Right lobe of liver (tissue), 6 donors: ENCODE data around the gene ITGB8. TPM values are rescaled to one million over a fixed set of nuclear protein-coding genes. Genes with fewer than 3 reads are reported as not detected.

Source experiments
- ATAC-seq, 4 donors: fragments of 200-7000 bp; cut with Tn5 transposase; one replicate each; pipeline ENCODE4 v1.9.1; 2020; ENCODE audit warnings: mild to moderate bottlenecking in 4 of 4, moderate library complexity in 4 of 4
- DNase-seq, 3 donors: peaks; one replicate each; pipeline ENCODE4 v3.0.0-alpha.2; 2020
- H3K27ac ChIP-seq, 3 donors: fragments of 200-600 bp; one replicate each; pipeline ENCODE4 v1.8.0; 2022
- H3K27me3 ChIP-seq, 2 donors: fragments of 200-600 bp; one replicate each; pipeline ENCODE4 v1.8.0; 2022
- H3K36me3 ChIP-seq, 4 donors: fragments of 200-600 bp; sonication (generic) in 1 of 4; one replicate each; pipeline versions ENCODE4 v1.5.1 to v1.8.0; 2017 to 2022; ENCODE audit warnings: control low read depth in 1 of 4
- H3K4me1 ChIP-seq, 4 donors: fragments of 200-600 bp; sonication (generic) in 1 of 4; one replicate each; pipeline versions ENCODE4 v1.5.1 to v1.8.0; 2017 to 2022; ENCODE audit warnings: control low read depth in 1 of 4
- H3K4me3 ChIP-seq, 3 donors: fragments of 200-600 bp; one replicate each; pipeline ENCODE4 v1.8.0; 2022
- H3K9me3 ChIP-seq, 4 donors: fragments of 200-600 bp; sonication (generic) in 1 of 4; one replicate each; pipeline versions ENCODE4 v1.5.1 to v1.8.0; 2017 to 2022; ENCODE audit warnings: control low read depth in 1 of 4
- POLR2A ChIP-seq: fragments of 450-650 bp; IDR thresholded peaks from one replicate; pipeline ENCODE4 v1.6.1; 2017; ENCODE audit warnings: antibody characterized with exemption, mild to moderate bottlenecking
- WGBS: methylation state at CpG from one replicate; pipeline ENCODE4 v1.1.6; 2018; ENCODE audit warnings: low coverage, low lambda C conversion rate; ENCODE audit not compliant: insufficient coverage; ENCODE audit errors: missing lambda C conversion rate; 5-methylcytosine and 5-hydroxymethylcytosine counted together
- intact Hi-C, 2 donors: fragments of 100-400 bp; cut with DNase I; formaldehyde crosslinking; loops; one replicate each; pipeline versions ENCODE4 v1.11.2 to v1.14.1; 2022
- total RNA-seq, 6 experiments: library from RNA; depleted of rRNA in 2 of 6; stranded (reverse); fragments of >200 nt in 2 of 6; fragmentation: NEBNext Ultra II Directional in 3 of 6; extraction: Animal tissue kit (Norgen Biotek cat#: 25700) in 3 of 6; gene quantifications; one replicate each; pipeline versions ENCODE4 v1.1.0 to v1.2.4, GENCODE V29; 2016 to 2023
- TF ChIP-seq, protein P1 (sequence below), 4 donors: fragments of 200-600 bp in 3 of 4; fragments of 450-650 bp in 1 of 4; IDR thresholded peaks; one replicate each; pipeline versions ENCODE4 v1.5.1 to v1.8.0; 2016 to 2022; ENCODE audit warnings: antibody characterized with exemption in 4 of 4, mild to moderate bottlenecking in 2 of 4
- donor health status: DM: no; HTN: yes; CAD: no.
- donor health status: DM: no; HTN: no; CAD: no.
- donor health status: DM: no; HTN: no; CAD: no.
- donor health status: DM: no; HTN: yes; CAD: no.
- donor health status: DM: no; HTN: yes; CAD: no.

The ITGB8 gene
- total RNA-seq, 6 experiments from 2014 or later = 0.43 to 0.70 (median 0.56) TPM

GRCh38 chr7:20305726-20306125 is 25.0 kb upstream of the ITGB8 start:
- no peak overlapping the region for H3K27ac ChIP-seq
- H3K36me3 ChIP-seq = no peaks in the 10 kb centered on the region
- intact Hi-C loops = no loop called here
- H3K9me3 ChIP-seq = no peaks in the 10 kb centered on the region
- WGBS = 68% methylated on average over 1 of the region's 1 CpG
- ATAC-seq = no peak
- DNase-seq = no peak
- H3K4me1 ChIP-seq = no peaks in the 10 kb centered on the region
- no peak overlapping the region for H3K4me3 ChIP-seq
- H3K27me3 ChIP-seq = no peaks in the 10 kb centered on the region
- TF ChIP-seq POLR2A = no peak
- TF ChIP-seq, protein P1, sequence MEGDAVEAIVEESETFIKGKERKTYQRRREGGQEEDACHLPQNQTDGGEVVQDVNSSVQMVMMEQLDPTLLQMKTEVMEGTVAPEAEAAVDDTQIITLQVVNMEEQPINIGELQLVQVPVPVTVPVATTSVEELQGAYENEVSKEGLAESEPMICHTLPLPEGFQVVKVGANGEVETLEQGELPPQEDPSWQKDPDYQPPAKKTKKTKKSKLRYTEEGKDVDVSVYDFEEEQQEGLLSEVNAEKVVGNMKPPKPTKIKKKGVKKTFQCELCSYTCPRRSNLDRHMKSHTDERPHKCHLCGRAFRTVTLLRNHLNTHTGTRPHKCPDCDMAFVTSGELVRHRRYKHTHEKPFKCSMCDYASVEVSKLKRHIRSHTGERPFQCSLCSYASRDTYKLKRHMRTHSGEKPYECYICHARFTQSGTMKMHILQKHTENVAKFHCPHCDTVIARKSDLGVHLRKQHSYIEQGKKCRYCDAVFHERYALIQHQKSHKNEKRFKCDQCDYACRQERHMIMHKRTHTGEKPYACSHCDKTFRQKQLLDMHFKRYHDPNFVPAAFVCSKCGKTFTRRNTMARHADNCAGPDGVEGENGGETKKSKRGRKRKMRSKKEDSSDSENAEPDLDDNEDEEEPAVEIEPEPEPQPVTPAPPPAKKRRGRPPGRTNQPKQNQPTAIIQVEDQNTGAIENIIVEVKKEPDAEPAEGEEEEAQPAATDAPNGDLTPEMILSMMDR (IDR thresholded peaks at IDR 0.05) = no peak

DNA sequence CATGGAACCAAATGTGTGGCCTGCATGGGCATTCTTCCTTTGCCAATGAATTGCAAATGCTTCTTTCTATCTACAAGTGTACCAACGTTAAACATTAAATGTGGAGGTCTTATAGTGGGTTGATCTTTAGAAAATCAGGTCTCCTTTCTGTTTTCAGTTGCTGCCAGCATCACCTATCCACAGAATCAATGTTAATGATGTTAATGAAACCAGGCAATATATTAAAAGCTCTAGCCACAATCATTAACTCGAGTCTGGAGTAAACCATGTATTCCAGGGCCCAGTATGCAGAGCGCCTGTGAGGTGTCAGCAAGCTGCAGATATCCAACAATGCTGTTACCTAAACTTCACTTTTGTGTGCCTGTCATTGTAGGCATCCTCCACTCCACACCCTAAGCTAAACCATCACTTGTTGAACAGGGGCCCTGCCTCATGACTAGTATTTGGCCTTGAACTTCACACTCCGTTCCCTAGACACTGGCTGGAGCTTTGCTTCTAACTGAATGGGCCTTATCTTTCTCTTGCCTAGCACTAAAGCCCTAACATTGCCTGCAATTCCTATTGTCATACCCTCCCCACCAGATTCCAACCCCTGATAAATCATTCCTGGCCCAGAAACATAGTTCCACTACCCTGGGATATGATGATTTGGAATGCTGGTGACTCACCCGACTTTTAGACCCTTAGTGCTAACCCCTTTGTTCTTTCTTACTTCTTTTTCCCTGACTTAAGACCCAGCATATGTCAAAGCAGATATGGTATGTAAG is 24.3 kb upstream of the ITGB8 start:
- ATAC-seq = no peak
- Histone ChIP-seq H3K4me3 (no peak overlapping the region), H3K9me3 (no peaks in the 10 kb centered on the region), H3K27me3 (no peaks in the 10 kb centered on the region), H3K27ac (no peak overlapping the region), H3K36me3 (no peaks in the 10 kb centered on the region), H3K4me1 (no peaks in the 10 kb centered on the region)
- intact Hi-C loops = no loop called here
- TF ChIP-seq, protein P1 (IDR thresholded peaks at IDR 0.05) = no peak
- TF ChIP-seq POLR2A = no peak
- WGBS = 60% methylated on average over 5 of the region's 5 CpGs
- no peak for DNase-seq

GRCh38 chr7:20307119-20307518 is 23.6 kb upstream of the ITGB8 start:
- H3K27ac ChIP-seq = no peak overlapping the region
- no peaks in the 10 kb centered on the region for H3K9me3 ChIP-seq
- WGBS = 39% methylated on average over 2 of the region's 2 CpGs
- DNase-seq (no peak), ATAC-seq (no peak)
- intact Hi-C loops = no loop called here
- no peak overlapping the region for H3K4me3 ChIP-seq
- no peaks in the 10 kb centered on the region for H3K27me3 ChIP-seq
- no peak for TF ChIP-seq POLR2A
- TF ChIP-seq, protein P1 (IDR thresholded peaks at IDR 0.05) = no peak
- H3K4me1 ChIP-seq = no peaks in the 10 kb centered on the region
- no peaks in the 10 kb centered on the region for H3K36me3 ChIP-seq

DNA sequence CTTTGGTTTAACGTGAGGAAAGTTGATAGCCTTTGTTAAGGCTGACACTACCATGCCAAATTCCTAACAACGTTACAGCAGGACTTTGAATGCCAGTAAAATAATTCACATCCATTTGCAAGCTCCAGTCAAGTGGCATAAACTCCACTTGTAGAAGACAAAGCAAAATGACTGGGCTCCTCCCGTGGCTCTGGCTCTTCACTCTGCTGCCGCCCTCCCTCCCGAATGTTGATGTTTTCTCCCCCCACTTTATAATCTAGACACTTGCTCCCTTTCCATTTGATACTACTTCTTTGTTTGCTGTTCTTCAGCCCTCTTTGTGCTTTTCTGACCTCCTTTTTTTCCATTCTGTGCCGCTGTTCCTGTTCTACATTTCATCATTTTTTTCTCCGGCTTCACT is 22.8 kb upstream of the ITGB8 start:
- H3K27me3 ChIP-seq = no peaks in the 10 kb centered on the region
- intact Hi-C loops = no loop called here
- no peak for DNase-seq
- H3K27ac ChIP-seq = no peak overlapping the region
- 55% methylated on average over 7 of the region's 7 CpGs for WGBS
- H3K4me1 ChIP-seq = no peaks in the 10 kb centered on the region
- H3K36me3 ChIP-seq = no peaks in the 10 kb centered on the region
- no peak for ATAC-seq
- H3K4me3 ChIP-seq = no peak overlapping the region
- H3K9me3 ChIP-seq = no peaks in the 10 kb centered on the region
- TF ChIP-seq, protein P1 (IDR thresholded peaks at IDR 0.05) = no peak
- TF ChIP-seq POLR2A = no peak
